WTC11 (cell line): ENCODE measurements around the gene CDKN2AIP.

Source experiments
- CTCF ChIP-seq: fragments of 200-600 bp; IDR thresholded peaks from 2 replicates; pipeline ENCODE4 v1.8.0; 2022; ENCODE audit warnings: antibody characterized with exemption
- ESRRA ChIP-seq: sonication (generic); formaldehyde crosslinking; IDR thresholded peaks from 2 replicates; pipeline ENCODE4 v1.8.1; 2022; ENCODE audit warnings: mild to moderate bottlenecking, missing genetic modification reagents, borderline replicate concordance
- ETV6 ChIP-seq: sonication (generic); formaldehyde crosslinking; IDR thresholded peaks from 2 replicates; pipeline ENCODE4 v1.8.1; 2022; ENCODE audit warnings: mild to moderate bottlenecking, missing genetic modification reagents
- FOXJ3 ChIP-seq: sonication (generic); formaldehyde crosslinking; IDR thresholded peaks from 2 replicates; pipeline ENCODE4 v1.9.0; 2021; ENCODE audit warnings: missing genetic modification reagents, mild to moderate bottlenecking, borderline replicate concordance
- MAX ChIP-seq: sonication (generic); formaldehyde crosslinking; IDR thresholded peaks from 2 replicates; pipeline ENCODE4 v1.8.0; 2022; ENCODE audit warnings: mild to moderate bottlenecking, missing genetic modification reagents
- SP1 ChIP-seq: sonication (generic); formaldehyde crosslinking; conservative IDR thresholded peaks from 2 replicates; pipeline ENCODE4 v1.8.1; 2022; ENCODE audit warnings: missing genetic modification reagents
- TEAD1 ChIP-seq: sonication (generic); formaldehyde crosslinking; IDR thresholded peaks from 2 replicates; pipeline ENCODE4 v1.8.0; 2022; ENCODE audit warnings: mild to moderate bottlenecking, missing genetic modification reagents
- ZNF138 ChIP-seq: sonication (generic); formaldehyde crosslinking; conservative IDR thresholded peaks from 2 replicates; pipeline ENCODE4 v1.8.1; 2022; ENCODE audit warnings: mild to moderate bottlenecking, moderate library complexity, missing genetic modification reagents
- ZNF232 ChIP-seq: sonication (generic); formaldehyde crosslinking; IDR thresholded peaks from 2 replicates; pipeline ENCODE4 v1.8.0; 2022; ENCODE audit warnings: mild to moderate bottlenecking, missing genetic modification reagents
- ZNF263 ChIP-seq: sonication (generic); formaldehyde crosslinking; IDR thresholded peaks from 2 replicates; pipeline ENCODE4 v1.8.1; 2022; ENCODE audit warnings: low read depth, mild to moderate bottlenecking, moderate library complexity, missing genetic modification reagents
- TF ChIP-seq, protein P1 (sequence below): sonication (generic); formaldehyde crosslinking; IDR thresholded peaks from 2 replicates; pipeline ENCODE4 v1.8.1; 2023; ENCODE audit warnings: mild to moderate bottlenecking, missing genetic modification reagents, moderate library complexity

DNA sequence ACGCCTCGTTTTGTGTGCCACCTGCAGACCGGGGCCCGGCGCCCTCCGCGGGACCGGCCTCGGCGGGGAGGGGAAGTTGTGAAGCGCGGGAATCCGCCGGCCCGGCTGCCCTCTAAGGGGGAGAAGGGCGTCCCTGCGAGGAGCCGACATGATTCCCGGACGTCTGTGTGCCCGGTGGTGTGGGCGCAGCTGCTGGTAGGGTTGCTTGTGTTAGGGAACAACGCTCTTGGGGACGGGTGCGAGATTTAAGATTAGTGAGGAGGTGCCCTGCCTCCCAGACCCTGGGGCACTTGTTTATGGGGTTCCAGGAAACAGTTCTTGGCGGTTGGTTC is 627 bp downstream of the CDKN2AIP start:
- TF ChIP-seq ESRRA (CRISPR knock-in tag) (no peak), CTCF (no peak), MAX (CRISPR knock-in tag) (peak; percentile 61; the same call in 1 of the 2 replicates), SP1 (no peak), FOXJ3 (no peak), ZNF232 (no peak), TEAD1 (CRISPR knock-in tag) (no peak), ZNF263 (CRISPR knock-in tag) (no peak), ETV6 (CRISPR knock-in tag) (0 out of 2 replicates have a peak, but pooled peaks have one; percentile 22), ZNF138 (CRISPR knock-in tag) (no peak)
- TF ChIP-seq, protein P1, sequence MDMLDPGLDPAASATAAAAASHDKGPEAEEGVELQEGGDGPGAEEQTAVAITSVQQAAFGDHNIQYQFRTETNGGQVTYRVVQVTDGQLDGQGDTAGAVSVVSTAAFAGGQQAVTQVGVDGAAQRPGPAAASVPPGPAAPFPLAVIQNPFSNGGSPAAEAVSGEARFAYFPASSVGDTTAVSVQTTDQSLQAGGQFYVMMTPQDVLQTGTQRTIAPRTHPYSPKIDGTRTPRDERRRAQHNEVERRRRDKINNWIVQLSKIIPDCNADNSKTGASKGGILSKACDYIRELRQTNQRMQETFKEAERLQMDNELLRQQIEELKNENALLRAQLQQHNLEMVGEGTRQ (CRISPR knock-in tag): no peak
